IPS-18c (cell line): Measurements from ENCODE around the gene PLCL1.
"Not testable (repeated sequence)": the region's sequence is repeated elsewhere in the genome, so short reads cannot be mapped to it uniquely, and the experiment has no call there.

Experiments
- H3K4me3 ChIP-seq: 2 replicates; pipeline ENCODE4 v1.7.0; 2013; ENCODE audit warnings: low read depth, mild to moderate bottlenecking, low read length, moderate library complexity; ENCODE audit not compliant: insufficient read depth
- H3K9me3 ChIP-seq: one replicate; pipeline ENCODE4 v1.6.1; 2013; ENCODE audit warnings: mild to moderate bottlenecking, low read length, moderate library complexity; ENCODE audit not compliant: control insufficient read depth, insufficient read depth

Gene PLCL1

GRCh38 chr2:198029576-198029975 lies 225.2 kb downstream of the PLCL1 start:
- H3K4me3 ChIP-seq, H3K9me3 ChIP-seq: not testable (repeated sequence)

- H3K4me3 ChIP-seq = no peak overlapping the region
- H3K9me3 ChIP-seq = no peaks in the 10 kb centered on the region
Measured at GRCh38 chr2:198033626-198034025, 229.2 kb downstream of the PLCL1 start.

GRCh38 chr2:198036029-198036879 lies 231.9 kb downstream of the PLCL1 start:
- no peak overlapping the region for H3K4me3 ChIP-seq
- H3K9me3 ChIP-seq = no peaks in the 10 kb centered on the region

GRCh38 chr2:198040835-198041234 lies 236.4 kb downstream of the PLCL1 start:
- no peaks in the 10 kb centered on the region for H3K9me3 ChIP-seq
- H3K4me3 ChIP-seq = no peak overlapping the region

- Histone ChIP-seq H3K9me3 (no peaks in the 10 kb centered on the region), H3K4me3 (no peak overlapping the region)
Measured at GRCh38 chr2:198042189-198042588, 237.8 kb downstream of the PLCL1 start.

- H3K9me3 ChIP-seq = no peaks in the 10 kb centered on the region
- H3K4me3 ChIP-seq = no peak overlapping the region
Measured at GRCh38 chr2:198044777-198045176, 240.4 kb downstream of the PLCL1 start.

- Histone ChIP-seq H3K4me3 (no peak overlapping the region), H3K9me3 (no peaks in the 10 kb centered on the region)
Measured at GRCh38 chr2:198045227-198045626, 240.8 kb downstream of the PLCL1 start.

GRCh38 chr2:198052741-198053140 lies 248.3 kb downstream of the PLCL1 start:
- Histone ChIP-seq H3K9me3 (peaks cover 2% of the 10 kb centered on the region), H3K4me3 (no peak overlapping the region)

GRCh38 chr2:198053148-198053547 lies 248.8 kb downstream of the PLCL1 start:
- Histone ChIP-seq H3K4me3 (no peak overlapping the region), H3K9me3 (peaks cover 2% of the 10 kb centered on the region)

DNA sequence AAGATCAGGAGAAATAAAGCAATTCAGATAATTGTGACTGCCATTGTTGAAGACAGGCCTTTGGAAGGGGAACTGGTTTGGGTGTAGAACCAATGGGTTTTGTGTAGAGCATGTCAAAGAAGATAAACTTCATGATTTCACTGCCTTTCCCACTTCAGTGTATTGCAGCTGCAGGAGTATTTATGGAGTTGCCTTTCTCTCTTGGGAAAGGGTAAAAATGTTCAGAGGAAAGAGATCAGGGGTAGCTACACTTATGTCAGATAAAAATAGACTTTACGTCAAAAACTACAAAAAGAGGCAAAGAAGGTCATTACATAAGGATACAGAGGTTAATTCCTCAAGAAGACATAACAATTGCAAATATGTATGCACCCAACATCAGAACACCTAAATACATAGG lies 249.4 kb downstream of the PLCL1 start:
- Histone ChIP-seq H3K9me3 (peaks cover 2% of the 10 kb centered on the region), H3K4me3 (no peak overlapping the region)

GRCh38 chr2:198054299-198054698 lies 249.9 kb downstream of the PLCL1 start:
- peaks cover 2% of the 10 kb centered on the region for H3K9me3 ChIP-seq
- H3K4me3 ChIP-seq = no peak overlapping the region

GRCh38 chr2:198055716-198056115 lies 251.3 kb downstream of the PLCL1 start:
- Histone ChIP-seq H3K9me3 (peaks cover 2% of the 10 kb centered on the region), H3K4me3 (no peak overlapping the region)

DNA sequence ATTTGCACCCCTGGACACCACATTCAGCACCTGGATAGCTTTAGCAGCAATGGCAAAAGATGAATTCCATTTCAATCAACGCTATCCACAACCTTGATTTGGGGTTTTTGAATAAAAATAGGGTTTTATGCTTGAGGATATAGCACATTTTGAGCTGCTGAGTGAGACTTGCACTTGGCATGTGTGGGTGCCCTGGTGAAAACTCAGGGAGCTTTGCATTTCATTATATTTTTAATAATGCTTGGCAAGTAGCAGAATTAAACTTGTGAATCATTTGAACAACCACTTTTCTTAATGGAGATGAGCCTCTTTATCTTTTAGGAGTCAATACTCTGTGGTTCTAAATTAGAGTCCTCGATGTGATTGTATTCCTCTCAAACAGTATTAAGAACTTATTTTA lies 252.4 kb downstream of the PLCL1 start:
- H3K4me3 ChIP-seq = no peak overlapping the region
- H3K9me3 ChIP-seq = peaks cover 2% of the 10 kb centered on the region

GRCh38 chr2:198059800-198060199 lies 255.4 kb downstream of the PLCL1 start:
- no peaks in the 10 kb centered on the region for H3K9me3 ChIP-seq
- H3K4me3 ChIP-seq = no peak overlapping the region

DNA sequence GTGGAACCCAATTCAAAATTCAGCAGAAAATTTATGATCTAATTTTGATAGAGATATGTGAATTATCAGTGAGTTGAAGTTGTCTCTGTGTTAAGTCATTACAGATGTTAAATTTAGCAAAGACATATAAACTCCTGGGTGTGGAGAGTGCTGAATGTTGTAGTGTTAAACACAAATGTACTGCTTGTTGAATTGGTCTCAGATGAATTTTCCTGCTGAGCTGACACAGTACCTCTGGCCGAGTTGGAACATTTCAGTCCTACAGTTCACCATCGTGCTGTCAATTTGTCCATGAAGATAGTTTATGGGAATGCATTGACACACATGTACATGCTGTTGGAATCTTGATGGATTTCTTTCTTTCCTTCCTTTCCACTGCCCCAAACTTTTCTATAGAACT lies 255.9 kb downstream of the PLCL1 start:
- no peak overlapping the region for H3K4me3 ChIP-seq
- no peaks in the 10 kb centered on the region for H3K9me3 ChIP-seq

- H3K9me3 ChIP-seq = no peaks in the 10 kb centered on the region
- no peak overlapping the region for H3K4me3 ChIP-seq
Measured at GRCh38 chr2:198062826-198063225, 258.4 kb downstream of the PLCL1 start.

DNA sequence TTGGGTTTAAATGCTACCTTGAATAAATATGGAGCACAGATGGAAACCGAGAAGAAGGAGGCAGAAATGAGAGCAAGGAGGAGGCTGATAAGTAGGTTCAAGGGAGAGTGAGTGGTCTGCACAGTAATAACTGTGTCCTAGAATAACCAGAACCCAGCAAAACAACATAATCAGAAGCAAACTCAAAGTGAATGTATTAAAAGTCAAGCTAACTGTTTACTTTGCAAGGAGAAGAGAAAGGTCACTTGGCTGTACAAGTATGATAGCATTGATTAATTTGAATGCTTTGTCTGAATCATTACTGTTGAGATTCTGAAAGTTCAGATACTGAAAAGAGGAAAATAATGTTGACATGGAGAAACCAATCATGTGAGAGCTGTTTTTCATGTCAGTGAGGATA lies 258.8 kb downstream of the PLCL1 start:
- no peaks in the 10 kb centered on the region for H3K9me3 ChIP-seq
- H3K4me3 ChIP-seq = no peak overlapping the region

- no peaks in the 10 kb centered on the region for H3K9me3 ChIP-seq
Measured at GRCh38 chr2:198065322-198065721, 260.9 kb downstream of the PLCL1 start.

GRCh38 chr2:198066597-198066996 lies 262.2 kb downstream of the PLCL1 start:
- Histone ChIP-seq H3K9me3 (no peaks in the 10 kb centered on the region), H3K4me3 (no peak overlapping the region)

More at GRCh38 chr2:198065322-198065721, 260.9 kb downstream of the PLCL1 start:
- H3K4me3 ChIP-seq = no peak overlapping the region
